OCI-LY7 (cell line): ENCODE measurements around the gene XRCC3.

ENCODE experiments used
- CTCF ChIP-seq: fragments of 200-600 bp; sonication (generic); conservative IDR thresholded peaks from 2 replicates; pipeline ENCODE4 v1.5.1; 2014; ENCODE audit warnings: mild to moderate bottlenecking, antibody characterized with exemption, low read length, moderate library complexity, mixed read lengths
- EZH2phosphoT487 ChIP-seq: fragments of 200-600 bp; sonication (generic); IDR thresholded peaks from 2 replicates; pipeline ENCODE4 v1.6.1; 2018; ENCODE audit warnings: low read depth, borderline replicate concordance, mild to moderate bottlenecking, mixed run types, antibody characterized with exemption, low read length, moderate library complexity, mixed read lengths

GRCh38 chr14:103731916-103732867 is 16.9 kb upstream of the XRCC3 start:
- TF ChIP-seq CTCF (no peak), EZH2phosphoT487 (no peak)
